PC-9 (cell line): Measurements from ENCODE around the gene HEATR3.

ENCODE experiments used
- CTCF ChIP-seq: fragments of 200-600 bp; sonication (generic); conservative IDR thresholded peaks from 2 replicates; pipeline ENCODE4 v1.6.1; 2017; ENCODE audit warnings: mixed run types, antibody characterized with exemption, mild to moderate bottlenecking, moderate library complexity
- EZH2 ChIP-seq: fragments of 200-600 bp; sonication (generic); IDR thresholded peaks from 2 replicates; pipeline ENCODE4 v1.8.0; 2017; ENCODE audit warnings: antibody characterized with exemption, low read depth

GRCh38 chr16:50151756-50152155, 86.0 kb downstream of the HEATR3 start:
- TF ChIP-seq CTCF (no peak), EZH2 (no peak)
